GM13977 (cell line): ENCODE results near the gene SSNA1.

ENCODE experiments used
- DNase-seq: peaks from one replicate; pipeline ENCODE4 v3.0.0; 2012; ENCODE audit warnings: low spot score
- in situ Hi-C: fragments of 300-500 bp; cut with MboI; formaldehyde crosslinking; loops from one replicate; pipeline ENCODE4 v1.12.0; 2022; ENCODE audit warnings: low sequenced_read_pairs, low pct_unique_long_range_greater_than_20kb, mixed read lengths, inconsistent platforms; ENCODE audit not compliant: unreplicated experiment
- TF ChIP-seq, protein P1 (sequence below): IDR thresholded peaks from 2 replicates; pipeline ENCODE4 v1.5.1; 2012; ENCODE audit warnings: mild to moderate bottlenecking, control low read depth; ENCODE audit not compliant: insufficient read depth; ENCODE audit errors: extremely low read depth, missing control alignments

Gene SSNA1

GRCh38 chr9:137218212-137218753 is 29.8 kb downstream of the SSNA1 start:
- in situ Hi-C loops = no loop called here
- DNase-seq = no peak
- TF ChIP-seq, protein P1, sequence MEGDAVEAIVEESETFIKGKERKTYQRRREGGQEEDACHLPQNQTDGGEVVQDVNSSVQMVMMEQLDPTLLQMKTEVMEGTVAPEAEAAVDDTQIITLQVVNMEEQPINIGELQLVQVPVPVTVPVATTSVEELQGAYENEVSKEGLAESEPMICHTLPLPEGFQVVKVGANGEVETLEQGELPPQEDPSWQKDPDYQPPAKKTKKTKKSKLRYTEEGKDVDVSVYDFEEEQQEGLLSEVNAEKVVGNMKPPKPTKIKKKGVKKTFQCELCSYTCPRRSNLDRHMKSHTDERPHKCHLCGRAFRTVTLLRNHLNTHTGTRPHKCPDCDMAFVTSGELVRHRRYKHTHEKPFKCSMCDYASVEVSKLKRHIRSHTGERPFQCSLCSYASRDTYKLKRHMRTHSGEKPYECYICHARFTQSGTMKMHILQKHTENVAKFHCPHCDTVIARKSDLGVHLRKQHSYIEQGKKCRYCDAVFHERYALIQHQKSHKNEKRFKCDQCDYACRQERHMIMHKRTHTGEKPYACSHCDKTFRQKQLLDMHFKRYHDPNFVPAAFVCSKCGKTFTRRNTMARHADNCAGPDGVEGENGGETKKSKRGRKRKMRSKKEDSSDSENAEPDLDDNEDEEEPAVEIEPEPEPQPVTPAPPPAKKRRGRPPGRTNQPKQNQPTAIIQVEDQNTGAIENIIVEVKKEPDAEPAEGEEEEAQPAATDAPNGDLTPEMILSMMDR = no peak

DNA sequence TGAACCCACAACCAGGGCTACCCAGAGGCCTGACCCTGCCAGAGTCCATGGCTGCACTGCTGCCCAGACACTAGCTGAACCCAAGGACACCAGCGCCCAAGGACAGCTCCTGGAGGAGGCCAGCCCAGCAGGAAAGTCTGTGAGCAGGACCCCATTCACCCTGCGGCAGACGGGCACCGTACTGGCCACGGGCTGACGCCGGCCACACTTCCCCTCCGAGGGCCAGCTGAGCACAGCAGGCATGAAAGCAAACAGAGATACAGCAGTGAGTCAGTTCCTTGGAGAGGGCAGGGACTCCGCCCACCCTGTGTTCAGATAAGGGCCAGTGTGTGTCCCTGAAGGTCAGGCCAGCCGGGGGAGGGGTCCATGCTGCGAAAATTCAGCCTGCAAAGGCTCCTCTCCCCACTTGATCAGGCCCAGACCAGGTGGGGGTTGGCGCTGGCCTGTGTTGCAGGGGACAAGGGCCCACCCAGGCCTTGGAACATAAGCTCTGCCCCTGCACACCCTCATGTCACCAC is 30.3 kb downstream of the SSNA1 start:
- DNase-seq = no peak
- TF ChIP-seq, protein P1 = no peak
- in situ Hi-C loops = no loop called here

DNA sequence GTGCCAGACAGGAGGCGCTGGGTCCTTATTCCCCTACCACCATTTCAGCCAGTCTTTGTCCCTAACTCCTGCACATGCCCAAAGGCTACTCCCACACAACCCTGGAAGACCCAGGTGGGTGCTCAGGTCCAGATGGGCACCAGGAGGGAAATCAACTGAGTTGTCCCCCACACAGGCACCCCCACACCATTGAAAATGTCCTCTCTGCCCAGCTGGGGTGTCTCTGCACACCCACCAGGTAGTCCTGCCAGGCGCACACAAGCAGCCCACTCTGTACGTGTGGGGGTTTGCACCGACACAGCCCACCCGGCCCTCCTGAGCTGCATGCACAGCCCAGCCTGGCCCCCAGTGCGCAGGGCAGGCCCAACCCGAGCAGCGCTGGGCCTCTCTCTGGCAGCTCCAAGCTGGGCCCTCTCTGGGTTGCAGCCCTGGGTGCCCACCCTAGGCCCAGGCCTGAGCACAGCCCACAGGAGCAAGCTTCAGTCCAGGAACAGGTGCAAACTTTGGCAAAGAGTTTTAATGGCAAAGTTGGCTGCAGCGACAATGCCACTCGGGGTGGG is 31.4 kb downstream of the SSNA1 start:
- TF ChIP-seq, protein P1 = no peak
- in situ Hi-C loops = loop anchor here (10.0 kb wide), 1 partner anchor 95 kb away; no protein-coding TSS in a partner anchor
- no peak for DNase-seq

GRCh38 chr9:137220317-137221094 is 32.0 kb downstream of the SSNA1 start:
- in situ Hi-C loops = loop anchor here (10.0 kb wide), 1 partner anchor 96 kb away; no protein-coding TSS in a partner anchor
- DNase-seq = no peak
- TF ChIP-seq, protein P1 = no peak

- in situ Hi-C loops = loop anchor here (10.0 kb wide), 1 partner anchor 96 kb away; no protein-coding TSS in a partner anchor
- TF ChIP-seq, protein P1 = no peak
- DNase-seq = no peak
Observed at GRCh38 chr9:137221095-137221505, 32.6 kb downstream of the SSNA1 start.

- no peak for DNase-seq
- in situ Hi-C loops = loop anchor here (10.0 kb wide), 1 partner anchor 97 kb away; no protein-coding TSS in a partner anchor
- TF ChIP-seq, protein P1 = no peak
Observed at GRCh38 chr9:137221506-137222111, 33.1 kb downstream of the SSNA1 start.
